Mesenchymal stem cell (in vitro differentiated cells and primary cell): ENCODE data around the gene SSC5D.

Experiments
- DNase-seq: peaks from one replicate; pipeline ENCODE4 v3.0.0-alpha.2; 2013
- H2AFZ ChIP-seq: one replicate; pipeline ENCODE4 v1.6.1; 2013; ENCODE audit warnings: low read depth, mild to moderate bottlenecking, control low read depth, inconsistent platforms, low read length, moderate library complexity
- H2AK5ac ChIP-seq: 2 replicates; pipeline ENCODE4 v1.6.1; 2013; ENCODE audit warnings: low read length, moderate library complexity, mild to moderate bottlenecking, inconsistent platforms; ENCODE audit not compliant: severe bottlenecking
- H2BK120ac ChIP-seq: one replicate; pipeline ENCODE4 v1.6.1; 2013; ENCODE audit warnings: low read depth, mild to moderate bottlenecking, inconsistent platforms, low read length, moderate library complexity
- H2BK12ac ChIP-seq, 2 experiments: one replicate each; pipeline ENCODE4 v1.6.1; 2013; ENCODE audit warnings: inconsistent platforms in 2 of 2, low read length in 2 of 2, mild to moderate bottlenecking in 2 of 2, moderate library complexity in 2 of 2, control low read depth in 1 of 2
- H2BK15ac ChIP-seq: one replicate; pipeline ENCODE4 v1.6.1; 2013; ENCODE audit warnings: mild to moderate bottlenecking, low read depth, inconsistent platforms; ENCODE audit not compliant: poor library complexity, severe bottlenecking
- H2BK5ac ChIP-seq: 2 replicates; pipeline ENCODE4 v1.6.1; 2013; ENCODE audit warnings: low read depth, mild to moderate bottlenecking, low read length, control low read depth, inconsistent platforms; ENCODE audit not compliant: poor library complexity, severe bottlenecking
- H3K14ac ChIP-seq, 2 experiments: one replicate each; pipeline ENCODE4 v1.6.1; 2013; ENCODE audit warnings: inconsistent platforms in 2 of 2, low read length in 2 of 2, control low read depth in 1 of 2, mild to moderate bottlenecking in 1 of 2, moderate library complexity in 1 of 2
- H3K18ac ChIP-seq, 2 experiments: one replicate each; pipeline ENCODE4 v1.6.1; 2013; ENCODE audit warnings: inconsistent platforms in 2 of 2, low read length in 2 of 2, control low read depth in 1 of 2, low read depth in 1 of 2, mild to moderate bottlenecking in 1 of 2
- H3K23ac ChIP-seq, 2 experiments: one replicate each; pipeline ENCODE4 v1.6.1; 2013; ENCODE audit warnings: inconsistent platforms in 2 of 2, low read length in 2 of 2, mild to moderate bottlenecking in 2 of 2, moderate library complexity in 2 of 2, control low read depth in 1 of 2
- H3K27ac ChIP-seq: 2 replicates; pipeline ENCODE4 v1.5.1; 2013; ENCODE audit warnings: mild to moderate bottlenecking, moderate library complexity, low read length, control low read depth, inconsistent platforms; ENCODE audit not compliant: poor library complexity, severe bottlenecking
- H3K27me3 ChIP-seq, 2 experiments: 2 replicates each; pipeline versions ENCODE4 v1.6.1 to v1.7.0; 2013; ENCODE audit warnings: low read length in 2 of 2, mild to moderate bottlenecking in 2 of 2, moderate library complexity in 2 of 2, control low read depth in 1 of 2, inconsistent platforms in 1 of 2; ENCODE audit not compliant: control insufficient read depth in 1 of 2, insufficient read depth in 1 of 2
- H3K36me3 ChIP-seq, 2 experiments: 2 replicates each; pipeline versions ENCODE4 v1.6.1 to v1.7.0; 2013; ENCODE audit warnings: low read length in 2 of 2, control low read depth in 1 of 2, inconsistent platforms in 1 of 2, low read depth in 1 of 2, mild to moderate bottlenecking in 1 of 2; ENCODE audit not compliant: insufficient read depth in 2 of 2, control insufficient read depth in 1 of 2
- H3K4ac ChIP-seq, 2 experiments: one replicate each; pipeline ENCODE4 v1.6.1; 2013; ENCODE audit warnings: inconsistent platforms in 2 of 2, low read length in 2 of 2, mild to moderate bottlenecking in 2 of 2, moderate library complexity in 2 of 2, control low read depth in 1 of 2, low read depth in 1 of 2
- H3K4me1 ChIP-seq: 2 replicates; pipeline ENCODE4 v1.6.1; 2013; ENCODE audit warnings: low read depth, low read length, control low read depth; ENCODE audit not compliant: control insufficient read depth, insufficient read depth
- H3K4me2 ChIP-seq: 2 replicates; pipeline ENCODE4 v1.6.1; 2013; ENCODE audit warnings: low read length, mild to moderate bottlenecking, inconsistent platforms; ENCODE audit not compliant: poor library complexity, severe bottlenecking
- H3K4me3 ChIP-seq, 2 experiments: 2 replicates each; pipeline versions ENCODE4 v1.5.1 to v1.7.0; 2013; ENCODE audit warnings: low read length in 2 of 2, mild to moderate bottlenecking in 2 of 2, control low read depth in 1 of 2, low read depth in 1 of 2; ENCODE audit not compliant: insufficient read depth in 1 of 2
- H3K79me1 ChIP-seq: replicated peaks from 2 replicates; pipeline ENCODE4 v1.6.1; 2013; ENCODE audit warnings: mild to moderate bottlenecking, control low read depth, low read length, inconsistent platforms; ENCODE audit not compliant: poor library complexity, severe bottlenecking
- H3K9ac ChIP-seq: 2 replicates; pipeline ENCODE4 v1.7.0; 2013; ENCODE audit warnings: mild to moderate bottlenecking, low read length, moderate library complexity
- H3K9me3 ChIP-seq: 2 replicates; pipeline ENCODE4 v1.7.0; 2013; ENCODE audit warnings: mild to moderate bottlenecking, low read length; ENCODE audit not compliant: control insufficient read depth
- H4K8ac ChIP-seq: one replicate; pipeline ENCODE4 v1.6.1; 2013; ENCODE audit warnings: inconsistent platforms, mild to moderate bottlenecking, low read length, moderate library complexity
- H4K91ac ChIP-seq: one replicate; pipeline ENCODE4 v1.6.1; 2013; ENCODE audit warnings: mild to moderate bottlenecking, low read length, inconsistent platforms
- WGBS: methylation state at CpG from one replicate; pipeline ENCODE4 v1.1.7; 2013; ENCODE audit warnings: mixed read lengths; 5-methylcytosine and 5-hydroxymethylcytosine counted together

Gene SSC5D

DNA sequence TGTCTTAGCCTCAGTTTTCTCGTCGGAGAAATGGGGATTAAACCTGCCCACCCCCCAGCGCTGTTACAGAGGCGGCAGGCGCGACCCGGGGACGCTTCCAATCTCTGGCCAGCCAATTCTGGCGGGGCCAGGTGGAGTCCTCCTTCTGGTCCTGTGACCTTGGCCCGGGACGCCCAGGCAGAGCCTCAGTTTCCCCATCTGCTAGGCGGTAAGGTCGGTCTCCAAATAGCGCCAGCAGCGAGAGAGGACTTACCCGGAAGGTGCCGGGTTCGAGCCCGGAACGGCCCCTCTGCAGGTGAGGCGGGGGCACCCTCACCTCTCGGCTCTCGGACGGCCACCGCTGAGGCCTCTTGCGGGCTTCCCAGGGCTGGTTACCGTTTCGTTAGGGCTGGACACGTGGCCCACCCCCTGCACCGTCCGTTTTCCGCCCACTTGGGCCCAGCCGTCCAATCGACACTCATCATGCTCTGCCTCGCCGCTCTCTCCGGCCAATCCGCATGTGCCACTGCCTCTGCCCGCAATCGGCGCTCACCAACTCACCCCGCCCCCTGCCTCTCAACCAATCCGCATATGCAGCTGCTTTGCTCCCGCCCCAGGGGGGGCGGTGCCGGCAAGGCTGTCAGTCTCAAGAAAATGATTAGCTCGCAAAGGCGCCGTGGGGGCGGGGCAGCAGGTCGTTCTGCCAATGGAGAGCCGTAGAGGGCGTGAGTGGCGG, 26.8 kb upstream of the SSC5D start, which contains the start of gene ISOC2:
ISOC2 (minus strand) TSS at position 384 of the 715 bp plus-strand sequence. CDS start 5,156 bp downstream, outside the sequence.
- H2AFZ ChIP-seq = peak within 1 kb of the TSS; percentile 87
- peak within 1 kb of the TSS; percentile 86 for H3K4me2 ChIP-seq
- H2BK5ac ChIP-seq = peak within 1 kb of the TSS; percentile 51
- peak within 1 kb of the TSS; percentile 65 for H2AK5ac ChIP-seq
- peak within 1 kb of the TSS; percentile 91 for H4K91ac ChIP-seq
- H3K36me3 ChIP-seq = peaks cover 0 to 6% of the 10 kb centered on the region in 2 experiments
- H3K9me3 ChIP-seq = no peaks in the 10 kb centered on the region
- peak within 1 kb of the TSS; percentile 4 for H2BK120ac ChIP-seq
- peak within 1 kb of the TSS; percentile 86 to 99 for H3K4me3 ChIP-seq
- peak within 1 kb of the TSS; percentile 70 for H3K27ac ChIP-seq
- peak within 1 kb of the TSS in 1 of 2 experiments; percentile 50 for H3K14ac ChIP-seq
- peak within 1 kb of the TSS; percentile 95 to 98 for H3K18ac ChIP-seq
- 1% methylated on average over 54 of the region's 54 CpGs for WGBS
- H2BK12ac ChIP-seq = peak within 1 kb of the TSS in 1 of 2 experiments; percentile 50
- peak; percentile 100 for DNase-seq
- peaks cover 14% of the 10 kb centered on the region for H3K79me1 ChIP-seq
- no peaks in the 10 kb centered on the region for H3K27me3 ChIP-seq
- peak within 1 kb of the TSS; percentile 47 for H4K8ac ChIP-seq
- peak within 1 kb of the TSS; percentile 33 for H2BK15ac ChIP-seq
- H3K9ac ChIP-seq = peak within 1 kb of the TSS; percentile 96
- H3K4ac ChIP-seq = peak within 1 kb of the TSS; percentile 77 to 99
- H3K4me1 ChIP-seq = peaks cover 17% of the 10 kb centered on the region
- peak within 1 kb of the TSS in 1 of 2 experiments; percentile 46 for H3K23ac ChIP-seq

DNA sequence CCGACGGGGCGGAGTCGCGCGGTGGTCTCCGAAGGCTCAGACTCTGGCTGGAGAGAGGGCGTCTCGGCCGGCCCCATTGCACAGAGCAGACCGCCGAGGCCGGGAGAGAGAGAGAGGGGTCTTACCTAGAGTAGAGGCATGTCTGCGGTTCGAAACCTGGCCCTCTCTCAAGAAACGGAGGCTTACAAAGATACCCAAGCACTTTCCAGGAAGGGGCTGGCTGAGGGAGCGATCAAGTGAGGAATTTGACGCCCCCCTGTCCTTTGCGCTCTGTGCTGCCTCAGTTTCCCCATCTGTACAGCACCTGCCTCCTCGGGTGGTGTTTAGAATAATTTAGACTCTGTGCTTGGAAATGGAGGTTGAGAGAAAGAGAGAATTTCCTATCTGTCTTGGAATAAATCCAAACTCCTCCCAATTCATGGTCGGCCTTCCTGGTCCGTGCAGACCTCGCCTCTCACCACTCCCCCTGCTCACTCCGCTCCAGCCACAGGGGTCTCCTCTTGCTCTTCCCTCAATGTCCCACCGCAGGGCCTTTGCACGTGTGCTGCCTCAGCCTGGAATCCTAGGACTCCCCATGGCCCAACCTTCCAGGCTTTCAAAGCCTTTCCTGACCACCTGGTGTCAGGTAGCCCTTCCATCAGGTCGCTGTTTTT, 26.1 kb upstream of the SSC5D start:
- H3K27ac ChIP-seq = peak overlapping the region; percentile 6

DNA sequence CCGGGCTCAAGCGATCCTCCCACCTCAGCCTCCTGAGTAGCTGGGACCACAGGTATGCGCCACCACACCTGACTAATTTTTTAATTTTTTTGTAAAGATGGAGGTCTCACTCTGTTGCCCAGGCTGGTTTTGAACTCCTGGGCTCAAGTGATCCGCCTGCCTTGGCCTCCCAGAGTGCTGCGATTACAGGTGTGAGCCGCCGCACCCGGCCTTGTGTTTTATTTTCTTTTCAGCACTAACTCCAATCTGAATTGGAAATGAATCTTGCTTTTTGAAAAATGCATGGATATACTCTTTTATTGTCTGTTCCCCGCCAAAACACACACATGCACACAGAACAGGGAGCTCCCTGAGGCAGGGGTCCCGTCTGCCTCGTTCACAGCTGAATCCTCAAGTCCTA, 25.5 kb upstream of the SSC5D start:
- H3K4me2 ChIP-seq = no peak overlapping the region
- peaks cover 20% of the 10 kb centered on the region for H3K4me1 ChIP-seq
- H3K18ac ChIP-seq = no peak overlapping the region
- no peak overlapping the region for H2AFZ ChIP-seq
- peak overlapping the region in 1 of 2 experiments; percentile 99 for H3K4me3 ChIP-seq
- H3K27ac ChIP-seq = no peak overlapping the region
- H2BK120ac ChIP-seq = no peak overlapping the region
- no peak overlapping the region for H3K9ac ChIP-seq
- H2BK15ac ChIP-seq = peak overlapping the region; percentile 54
- 87% methylated on average over 8 of the region's 11 CpGs for WGBS
- no peaks in the 10 kb centered on the region for H3K27me3 ChIP-seq
- no peak overlapping the region for H2BK12ac ChIP-seq
- H3K23ac ChIP-seq = no peak overlapping the region
- peak overlapping the region; percentile 10 for H2AK5ac ChIP-seq
- no peak overlapping the region for H3K4ac ChIP-seq
- H3K79me1 ChIP-seq = peaks cover 8% of the 10 kb centered on the region
- no peak overlapping the region for H4K8ac ChIP-seq
- no peaks in the 10 kb centered on the region for H3K36me3 ChIP-seq
- no peak overlapping the region for H2BK5ac ChIP-seq
- H3K14ac ChIP-seq = no peak overlapping the region
- H4K91ac ChIP-seq = no peak overlapping the region
- no peak for DNase-seq
- H3K9me3 ChIP-seq = no peaks in the 10 kb centered on the region

More for the DNA sequence above, 26.1 kb upstream of the SSC5D start:
- Histone ChIP-seq H3K36me3 (no peaks in the 10 kb centered on the region), H3K4me3 (peak overlapping the region; percentile 52 to 99), H3K79me1 (peaks cover 8% of the 10 kb centered on the region), H3K4me2 (peak overlapping the region; percentile 72), H3K9me3 (no peaks in the 10 kb centered on the region), H3K14ac (peak overlapping the region in 1 of 2 experiments; percentile 50), H3K23ac (peak overlapping the region in 1 of 2 experiments; percentile 46), H4K91ac (peak overlapping the region; percentile 84), H2BK15ac (peak overlapping the region; percentile 33), H3K4me1 (peaks cover 17% of the 10 kb centered on the region), H2AK5ac (peak overlapping the region; percentile 57), H3K27me3 (no peaks in the 10 kb centered on the region), H2BK120ac (no peak overlapping the region), H2BK12ac (peak overlapping the region in 1 of 2 experiments; percentile 11), H3K9ac (peak overlapping the region; percentile 94), H2BK5ac (no peak overlapping the region), H3K4ac (peak overlapping the region; percentile 75 to 77), H2AFZ (peak overlapping the region; percentile 87), H3K18ac (peak overlapping the region in 1 of 2 experiments; percentile 82), H4K8ac (peak overlapping the region; percentile 47)
- 32% methylated on average over 26 of the region's 27 CpGs for WGBS
- DNase-seq = peak; percentile 50

DNA sequence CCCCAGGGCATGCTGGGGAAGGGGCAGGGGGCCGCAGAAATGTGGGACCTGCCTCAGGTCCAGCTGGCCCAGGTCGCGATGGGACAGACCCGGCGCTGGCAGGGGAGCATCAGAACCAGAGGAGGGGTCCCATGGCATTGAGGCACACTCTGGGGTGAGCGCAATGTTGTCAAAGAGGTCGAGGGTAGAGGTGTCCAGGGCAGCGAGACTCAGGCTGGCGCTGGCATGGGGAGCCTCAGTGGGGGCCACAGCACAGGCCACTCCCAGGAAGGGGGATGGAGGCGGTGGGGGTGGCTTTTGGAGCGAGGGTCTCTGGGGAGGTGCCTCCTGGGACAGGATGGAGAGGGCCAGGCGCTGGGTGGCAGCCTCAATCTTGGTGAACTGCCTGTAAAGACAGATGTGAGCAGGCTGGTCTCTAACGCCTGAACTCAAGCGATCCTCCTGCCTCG, 24.6 kb upstream of the SSC5D start:
- H3K4me1 ChIP-seq = peaks cover 22% of the 10 kb centered on the region
- no peak overlapping the region for H2AFZ ChIP-seq
- no peak overlapping the region for H4K91ac ChIP-seq
- no peak overlapping the region for H3K9ac ChIP-seq
- H2BK120ac ChIP-seq = no peak overlapping the region
- H3K4ac ChIP-seq = no peak overlapping the region
- H2BK5ac ChIP-seq = no peak overlapping the region
- H3K36me3 ChIP-seq = no peaks in the 10 kb centered on the region
- DNase-seq = no peak
- peak overlapping the region; percentile 90 for H2BK15ac ChIP-seq
- no peaks in the 10 kb centered on the region for H3K27me3 ChIP-seq
- peaks cover 8% of the 10 kb centered on the region for H3K79me1 ChIP-seq
- H3K9me3 ChIP-seq = no peaks in the 10 kb centered on the region
- no peak overlapping the region for H3K14ac ChIP-seq
- no peak overlapping the region for H2AK5ac ChIP-seq
- no peak overlapping the region for H3K23ac ChIP-seq
- no peak overlapping the region for H2BK12ac ChIP-seq
- no peak overlapping the region for H3K18ac ChIP-seq
- H3K27ac ChIP-seq = no peak overlapping the region
- no peak overlapping the region for H3K4me2 ChIP-seq
- H4K8ac ChIP-seq = no peak overlapping the region
- H3K4me3 ChIP-seq = no peak overlapping the region
- WGBS = 59% methylated on average over 15 of the region's 15 CpGs
